Measurements from ENCODE around the gene EBPL.
"Not testable (repeated sequence)": the region's sequence is repeated elsewhere in the genome, so short reads cannot be mapped to it uniquely, and the experiment has no call there.

EBPL gene

DNA sequence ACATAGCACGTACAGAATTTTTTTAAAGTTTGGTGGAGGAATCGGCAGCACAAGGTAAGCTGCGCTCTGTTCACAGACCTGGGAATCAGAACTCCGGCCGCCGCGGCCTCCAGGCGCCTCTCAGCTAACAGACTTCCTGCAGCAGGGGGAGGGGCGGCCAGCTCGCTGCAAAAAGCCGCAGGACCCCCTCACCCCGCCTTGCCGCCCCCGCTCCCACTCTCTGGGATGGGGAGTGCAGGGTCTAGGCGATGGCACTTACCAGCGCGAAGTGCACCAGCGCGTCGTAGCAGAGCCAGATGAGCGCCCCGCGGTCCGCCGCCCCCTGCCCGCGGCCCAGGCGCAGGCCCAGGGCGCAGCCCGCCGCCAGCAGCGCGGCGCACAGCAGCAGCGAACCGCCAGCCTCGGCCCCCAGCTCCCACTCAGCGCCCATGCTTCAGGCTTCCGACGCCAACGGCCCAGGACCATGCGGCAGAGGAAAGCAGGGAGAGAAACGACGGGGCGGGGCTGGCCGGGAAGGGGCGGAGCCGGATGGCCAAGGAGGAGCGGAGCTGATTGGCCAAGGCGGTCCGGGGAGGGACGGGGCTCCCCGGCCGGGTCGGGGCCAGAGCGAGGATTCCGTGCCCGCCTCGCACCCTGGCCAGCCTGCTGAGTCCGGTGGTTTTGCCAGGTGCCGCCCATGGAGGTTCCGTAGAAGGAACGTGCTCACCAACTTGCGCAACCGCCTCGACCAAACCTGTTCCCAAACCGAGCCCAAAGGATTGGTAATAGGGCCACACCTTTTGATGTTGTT is at the start of gene EBPL:
TSS of gene EBPL (minus strand) at position 492 of the 790 bp plus-strand sequence. CDS start at position 430, 62 bp downstream.
- DNase-seq (ENCODE audit: low read depth in 2 of 2), result peak; percentile 80 to 96

DNA sequence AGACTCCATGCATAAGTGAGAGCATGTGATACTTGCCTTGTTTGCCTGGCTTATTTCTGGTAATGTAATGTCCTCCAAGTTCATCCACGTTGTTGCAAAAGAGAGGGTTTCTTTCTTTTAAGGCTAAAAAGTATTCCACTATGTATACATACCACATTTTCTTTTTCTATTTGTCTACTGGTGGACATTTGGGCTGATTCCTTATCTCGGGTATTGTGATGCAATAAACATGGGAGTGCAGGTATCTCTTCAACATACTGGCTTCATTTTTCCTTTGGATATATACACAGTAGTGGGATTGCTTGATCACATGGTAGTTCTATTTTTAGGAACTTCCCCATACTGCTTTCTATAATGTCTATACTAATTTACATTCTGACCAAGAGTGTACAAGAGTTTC is 49.6 kb upstream of the EBPL start:
- DNase-seq (ENCODE audit: low read depth in 2 of 2), result no peak

DNA sequence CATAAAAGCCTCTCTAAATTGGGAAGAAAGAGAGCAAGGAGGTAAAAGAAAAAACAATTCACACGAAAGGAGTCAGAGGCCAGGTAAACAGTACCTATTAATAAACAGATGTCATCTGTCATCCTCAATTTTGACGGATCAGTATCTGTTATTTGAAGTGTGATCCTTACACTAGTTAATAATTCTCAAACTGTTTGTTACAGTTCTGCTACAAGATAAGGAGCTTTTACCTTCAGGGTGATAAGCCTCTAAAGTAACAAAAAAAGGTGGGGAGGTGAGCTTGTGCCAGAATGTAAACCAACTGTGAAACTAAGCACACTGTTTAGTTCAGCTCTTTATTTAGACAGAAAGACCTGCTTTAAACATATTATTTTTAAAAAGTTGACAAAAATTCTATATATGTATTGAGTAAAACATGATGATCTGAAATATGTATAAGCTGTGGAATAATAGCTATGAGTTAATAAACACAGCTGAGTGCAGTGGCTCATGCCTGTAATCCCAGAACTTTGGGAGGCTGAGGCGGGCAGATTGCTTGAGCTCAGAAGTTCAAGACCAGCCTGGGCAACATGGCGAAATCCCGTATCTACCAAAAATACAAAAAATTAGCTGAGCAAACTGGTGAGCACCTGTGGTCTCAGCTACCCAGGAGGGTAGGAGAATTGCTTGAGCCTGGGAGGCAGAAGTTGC is 48.4 kb upstream of the EBPL start:
- no peak for DNase-seq (ENCODE audit: low read depth in 2 of 2)

DNA sequence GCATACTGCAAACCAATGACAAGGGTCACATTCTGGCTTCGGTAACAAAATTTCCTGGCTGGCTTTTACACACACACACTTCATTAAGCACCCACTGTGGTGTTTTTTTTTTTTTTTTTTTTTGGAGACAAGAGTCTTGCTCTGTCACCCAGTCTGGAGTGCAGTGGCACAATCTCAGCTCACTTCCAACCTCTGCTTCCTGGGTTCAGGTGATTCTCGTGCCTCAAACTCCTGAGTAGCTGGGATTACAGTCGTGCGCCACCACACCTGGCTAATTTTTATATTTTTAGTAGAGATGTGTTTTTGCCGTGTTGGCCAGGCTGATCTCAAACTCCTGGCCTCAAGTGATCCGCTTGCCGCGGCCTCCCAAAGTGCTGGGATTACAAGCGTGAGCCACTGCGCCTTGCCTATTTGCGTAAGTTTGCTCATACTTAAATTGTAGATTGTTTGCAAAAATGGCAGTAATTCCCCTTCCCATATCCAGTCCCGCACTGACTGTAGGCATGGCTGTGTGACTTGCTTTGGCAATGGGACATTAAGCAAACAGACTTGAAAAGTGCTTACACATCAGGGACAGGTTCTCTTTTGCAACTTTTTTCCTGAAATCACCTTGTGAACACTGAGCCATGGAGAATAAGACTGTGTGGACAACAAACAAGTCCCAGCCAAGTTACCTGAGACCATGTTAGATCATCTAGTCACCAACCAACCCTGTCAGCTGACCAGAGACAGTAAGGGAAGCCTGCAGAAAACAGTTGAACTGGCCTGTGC is 42.1 kb upstream of the EBPL start:
- DNase-seq (ENCODE audit: low read depth in 2 of 2), result no peak

DNA sequence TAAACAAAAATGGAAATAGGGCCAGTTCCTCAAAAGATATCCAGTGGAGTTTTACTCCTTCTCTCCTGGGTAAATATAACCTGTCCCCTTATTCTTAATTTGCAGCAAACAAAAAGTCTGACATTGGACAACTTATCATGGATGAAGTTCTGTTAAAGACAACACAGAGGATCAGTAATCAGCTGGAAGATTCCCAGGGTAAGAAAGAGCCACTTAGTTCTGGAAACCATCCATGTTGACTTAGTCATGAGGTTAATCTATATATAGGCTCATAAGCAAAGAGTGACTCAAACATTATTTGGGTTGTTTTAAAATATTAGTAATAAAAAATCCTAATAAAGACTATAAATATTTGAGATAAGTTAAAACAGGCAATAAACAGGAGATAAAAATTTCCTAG is 40.5 kb upstream of the EBPL start:
- no peak for DNase-seq (ENCODE audit: low read depth in 2 of 2)

DNA sequence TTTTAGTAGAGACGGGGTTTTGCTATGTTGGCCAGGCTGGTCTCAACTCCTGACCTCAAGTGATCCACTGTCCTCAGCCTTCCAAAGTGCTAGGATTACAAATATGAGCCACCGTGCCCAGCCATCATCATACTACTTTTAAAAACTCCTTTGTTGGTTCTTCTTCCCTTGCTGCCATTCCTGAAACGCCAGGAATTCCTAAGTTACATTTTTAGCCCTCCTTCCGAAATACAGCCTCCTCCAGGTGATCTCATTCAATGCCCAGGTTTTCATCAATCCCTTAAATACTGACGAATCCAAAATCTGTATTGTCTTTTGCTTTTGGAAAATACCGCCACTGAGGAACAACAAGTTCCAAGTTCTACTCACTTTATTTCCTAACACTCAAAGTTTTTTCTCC is 25.3 kb upstream of the EBPL start:
- no peak for DNase-seq (ENCODE audit: low read depth in 2 of 2)

DNA sequence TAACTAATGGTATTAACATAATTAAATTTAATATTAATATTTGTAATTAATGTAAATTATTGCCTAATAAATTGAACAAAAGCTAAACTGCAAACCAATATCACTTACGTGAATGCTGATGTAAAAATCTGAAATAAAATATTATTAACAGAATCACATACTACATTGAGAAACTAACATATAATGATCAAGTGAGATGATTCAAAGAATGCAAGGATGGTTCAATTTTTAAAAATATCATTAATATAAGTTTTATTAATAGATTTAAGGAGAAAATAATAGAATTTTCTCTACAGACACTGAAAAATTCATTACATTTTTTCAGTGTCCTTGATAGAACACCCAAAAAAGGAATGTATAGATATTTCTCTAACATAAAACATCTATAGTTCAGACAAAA is 23.5 kb upstream of the EBPL start:
- no peak for DNase-seq (ENCODE audit: low read depth in 2 of 2)

DNA sequence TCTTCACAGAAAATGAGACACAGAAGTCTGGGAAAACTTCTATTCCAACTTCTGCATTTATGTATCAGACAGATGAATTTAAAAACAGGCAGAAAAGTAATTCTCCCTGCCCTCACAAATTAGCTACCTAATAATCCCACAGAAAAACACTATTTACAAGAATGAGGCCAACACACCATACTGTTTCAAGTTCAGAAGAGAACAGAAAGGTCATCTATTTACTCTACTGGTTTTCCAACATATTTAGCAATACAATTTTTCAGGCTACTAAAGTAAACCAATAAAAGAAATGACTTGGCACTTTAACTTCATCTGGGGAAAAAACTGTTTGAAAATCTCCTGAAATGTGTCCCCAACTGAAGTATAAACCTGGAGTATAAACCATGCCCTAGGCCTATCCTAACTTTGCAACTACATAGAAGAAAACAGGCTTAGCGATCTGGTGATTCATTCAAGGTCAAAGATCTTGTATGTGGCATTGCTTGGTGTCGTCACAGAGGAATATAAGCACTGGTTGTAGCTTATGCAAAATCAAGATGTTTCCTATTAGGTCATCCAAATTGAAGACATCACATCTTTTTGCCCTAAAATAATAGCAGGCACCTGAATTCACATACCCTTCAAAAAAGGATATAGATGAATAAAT is 20.1 kb upstream of the EBPL start:
- DNase-seq (ENCODE audit: low read depth in 2 of 2), result no peak

DNA sequence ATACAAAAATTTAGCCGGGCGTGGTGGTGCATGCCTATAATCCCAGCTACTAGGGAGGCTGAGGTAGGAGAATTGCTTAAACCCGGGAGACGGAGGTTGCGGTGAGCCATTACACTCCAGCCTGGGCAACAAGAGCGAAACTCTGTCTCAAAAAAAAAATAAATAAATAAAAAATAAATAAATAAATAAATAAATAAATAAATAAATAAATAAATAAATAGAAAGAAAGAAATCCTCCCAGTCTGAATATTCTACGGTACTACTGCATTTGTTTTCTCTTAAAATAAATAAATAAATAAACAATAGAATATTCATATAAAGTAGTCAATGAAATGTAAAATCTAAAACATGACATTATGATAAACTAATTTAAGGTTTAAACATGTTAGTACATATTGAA is 13.0 kb upstream of the EBPL start:
- not testable (repeated sequence) for DNase-seq (ENCODE audit: low read depth in 2 of 2)

DNA sequence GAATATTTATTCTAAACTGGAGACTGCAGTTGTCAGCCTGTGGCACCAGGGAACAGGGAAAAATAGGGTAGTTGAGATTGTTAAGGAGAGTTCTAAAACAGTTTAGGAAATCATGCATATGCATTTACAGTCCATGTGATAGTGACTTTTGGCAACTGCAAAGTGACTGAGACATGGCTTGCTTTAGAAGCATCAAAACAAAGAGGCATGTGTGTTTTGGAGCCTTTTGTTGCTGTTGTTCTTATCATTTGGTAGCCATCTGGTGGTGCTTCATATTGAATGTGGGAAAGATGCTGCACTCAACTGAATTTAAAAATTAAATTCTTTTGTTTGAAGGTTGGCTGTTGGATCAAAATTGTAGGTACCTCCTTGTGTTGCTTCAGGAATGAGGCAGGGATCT is 10.2 kb upstream of the EBPL start:
- DNase-seq (ENCODE audit: low read depth in 2 of 2), result no peak

DNA sequence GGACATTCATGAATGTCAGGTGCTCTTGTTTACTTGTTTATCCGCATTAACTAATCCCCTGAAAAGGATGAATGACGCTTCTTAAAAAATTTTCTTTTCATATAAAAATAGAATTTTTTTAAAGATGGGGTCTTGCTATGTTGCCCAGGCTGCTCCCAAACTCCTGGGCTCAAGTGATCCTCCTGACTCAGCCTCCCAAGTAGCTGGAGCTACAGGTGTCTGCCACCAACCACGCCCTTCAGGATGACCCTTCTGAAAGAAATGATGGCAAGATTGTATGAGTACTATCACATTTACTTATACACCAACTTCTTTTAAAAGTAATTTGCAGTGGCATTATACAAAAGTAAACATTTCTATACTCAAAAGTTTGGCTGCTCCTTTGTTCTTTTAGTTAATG is 6.2 kb upstream of the EBPL start:
- DNase-seq (ENCODE audit: low read depth in 2 of 2), result no peak

DNA sequence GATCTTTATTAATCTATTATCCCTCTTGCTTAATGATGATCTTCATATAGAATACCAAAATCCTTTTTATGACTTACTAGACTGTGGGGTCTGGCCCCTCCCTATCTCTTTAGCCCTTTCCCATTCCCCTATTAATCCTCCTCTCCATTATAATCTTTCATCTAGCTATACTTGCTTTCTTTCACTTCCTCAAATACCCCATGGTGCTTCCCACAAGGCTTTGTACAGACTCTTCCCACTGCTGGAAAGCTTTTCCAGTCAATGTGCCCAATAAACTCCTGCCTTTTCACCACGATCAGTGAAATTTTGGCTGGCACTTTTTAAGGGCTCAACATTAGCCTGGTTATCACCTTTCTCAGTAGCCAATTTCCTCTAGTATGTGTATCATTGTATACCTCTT is 3.2 kb upstream of the EBPL start:
- no peak for DNase-seq (ENCODE audit: low read depth in 2 of 2)

DNA sequence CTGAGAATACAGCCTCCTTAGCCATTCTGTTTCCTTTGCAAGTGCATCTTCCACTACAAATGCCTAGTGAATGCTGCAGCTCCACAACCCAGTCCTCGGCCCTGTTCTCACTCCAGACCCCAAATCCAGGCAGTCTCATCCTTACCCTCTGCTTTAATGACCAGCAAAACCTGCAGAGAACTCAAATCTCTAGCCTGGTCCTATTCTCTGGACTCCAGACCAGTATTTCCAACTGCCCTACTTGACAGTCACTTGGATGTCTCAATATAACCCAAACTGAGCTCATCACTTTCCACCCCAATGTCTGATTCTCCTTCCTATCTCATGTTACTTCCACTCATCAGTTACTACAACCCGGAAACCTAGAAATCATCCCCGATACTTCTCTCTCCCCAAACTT is 2.6 kb upstream of the EBPL start:
- no peak for DNase-seq (ENCODE audit: low read depth in 2 of 2)

DNA sequence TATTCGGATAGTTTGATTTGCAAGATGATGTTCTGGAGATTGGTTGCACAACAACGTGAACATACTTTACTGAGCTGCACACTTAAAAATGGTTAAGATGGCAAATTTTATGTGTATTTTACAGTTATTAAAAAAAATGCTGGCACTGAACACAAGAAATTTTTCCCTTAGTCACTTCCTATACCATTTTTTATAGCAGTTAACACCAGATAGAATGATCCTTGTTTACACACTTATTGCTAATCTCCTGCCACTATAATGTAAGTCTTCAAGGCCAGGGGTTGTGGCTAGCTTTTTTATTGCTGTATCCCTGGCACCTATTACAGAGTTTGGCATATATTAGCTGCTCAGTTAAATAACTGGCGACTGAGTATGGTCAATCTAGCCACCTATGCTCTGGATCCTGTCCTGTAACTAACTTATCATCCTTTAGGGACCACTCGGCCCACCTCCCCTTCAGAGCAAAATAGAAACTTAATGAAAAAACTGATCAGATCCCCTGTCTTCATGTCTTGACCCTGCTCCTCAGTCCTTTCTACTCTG is 2.0 kb upstream of the EBPL start:
- DNase-seq (ENCODE audit: low read depth in 2 of 2), result no peak

DNA sequence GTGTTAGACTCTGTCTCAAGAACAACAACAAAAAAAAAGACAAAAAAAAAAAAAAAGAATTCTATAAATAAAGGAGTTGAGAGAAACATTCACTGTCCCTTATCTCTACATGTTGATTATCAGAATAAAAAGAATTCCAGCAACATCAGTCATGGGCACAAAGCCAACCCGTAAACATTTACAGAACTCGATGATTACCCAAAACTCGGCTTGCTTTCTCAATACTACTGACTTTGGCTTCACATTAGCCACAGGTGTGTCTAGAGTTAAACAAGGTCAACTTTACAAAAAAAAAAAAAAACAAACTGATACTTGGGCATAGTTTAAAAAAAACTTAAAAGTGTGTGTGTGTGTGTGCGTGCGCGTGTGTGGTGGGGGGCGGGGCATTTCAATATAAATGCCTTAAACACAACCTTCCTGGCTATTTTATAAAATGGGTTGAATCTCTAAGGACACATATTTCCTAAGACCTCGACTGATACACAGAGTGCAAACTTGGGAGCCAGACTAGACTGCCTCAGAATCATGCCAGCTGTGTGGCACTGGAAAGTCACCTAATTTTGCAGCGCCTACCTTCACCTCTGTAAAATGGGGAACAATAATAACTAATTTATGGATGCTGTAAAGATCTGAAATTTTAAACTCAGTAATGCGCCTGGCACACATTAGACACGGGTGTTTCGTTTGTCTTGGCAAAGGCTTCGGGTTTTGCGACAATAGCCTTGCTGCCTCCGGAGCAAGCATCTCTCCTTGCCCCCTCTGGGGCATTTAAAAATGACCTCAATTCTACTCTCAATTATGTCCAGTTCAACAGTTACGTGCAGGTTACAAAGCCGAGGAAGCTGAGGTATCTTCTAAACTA is 922 bp downstream of the EBPL start:
- no peak for DNase-seq (ENCODE audit: low read depth in 2 of 2)

DNA sequence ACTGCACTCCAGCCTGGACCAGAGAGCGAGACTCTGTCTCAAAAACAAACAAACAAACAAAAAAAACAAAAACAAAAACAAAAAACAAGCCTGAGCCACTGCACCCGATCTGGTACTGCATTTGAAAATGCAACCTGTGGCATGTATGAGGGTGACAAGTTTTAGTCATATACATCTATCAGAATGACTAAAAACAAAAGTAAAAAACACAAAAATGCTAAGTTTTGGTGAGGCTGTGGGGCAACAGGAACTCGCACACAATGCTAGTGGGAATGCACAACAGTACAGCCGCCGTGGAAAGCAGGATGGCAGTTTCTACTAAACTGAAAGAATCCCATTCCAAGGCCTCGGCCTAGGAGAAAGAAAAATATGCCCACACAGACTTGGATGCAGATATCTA is 7.8 kb downstream of the EBPL start:
- DNase-seq (ENCODE audit: low read depth in 2 of 2), result no peak

DNA sequence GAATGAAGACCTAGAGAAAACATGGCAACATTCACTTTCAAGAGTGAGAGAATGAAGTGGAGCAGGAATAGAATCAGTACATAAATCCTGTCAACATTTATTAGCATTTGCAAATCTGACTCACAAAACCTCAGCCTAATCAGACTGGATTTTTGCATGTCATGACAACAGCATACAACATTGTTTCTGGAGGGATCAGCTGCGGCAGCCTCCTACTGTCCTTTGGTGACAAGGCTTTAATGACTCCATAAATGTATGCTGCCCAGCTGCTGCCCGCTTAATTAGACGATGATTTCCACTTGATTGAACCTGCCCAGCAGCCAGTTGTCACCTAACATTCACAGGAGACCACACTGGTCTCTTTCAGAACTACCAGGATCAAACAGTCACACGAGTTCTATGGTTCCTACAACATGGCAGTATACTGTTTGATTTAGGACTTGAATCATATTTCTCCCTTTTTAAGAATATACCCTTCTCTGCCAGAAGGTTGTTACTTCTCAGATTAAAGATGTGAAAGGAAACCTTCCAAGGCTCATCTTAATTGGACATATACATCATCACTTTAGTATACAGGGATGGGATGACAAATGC is 9.3 kb downstream of the EBPL start:
- DNase-seq (ENCODE audit: low read depth in 2 of 2), result no peak

DNA sequence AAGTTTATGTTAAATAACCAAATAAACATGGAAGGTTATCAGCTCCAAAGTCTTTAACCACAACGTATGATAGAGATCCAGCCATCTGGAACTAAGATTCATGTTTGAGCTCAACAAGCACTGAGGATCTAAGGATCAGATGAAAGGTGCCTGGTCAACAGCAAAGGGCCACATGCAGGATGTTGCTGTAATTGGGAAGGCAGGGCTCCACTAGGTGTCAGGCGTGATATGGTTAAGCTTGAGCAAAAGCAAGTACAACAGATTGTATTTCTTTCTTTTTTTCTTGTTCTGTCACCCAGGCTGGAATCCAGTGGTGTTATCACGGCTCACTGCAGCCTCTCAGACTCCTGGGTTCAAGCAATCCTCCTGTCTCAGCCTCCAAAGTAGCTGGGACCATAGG is 12.0 kb downstream of the EBPL start:
- no peak for DNase-seq (ENCODE audit: low read depth in 2 of 2)

DNA sequence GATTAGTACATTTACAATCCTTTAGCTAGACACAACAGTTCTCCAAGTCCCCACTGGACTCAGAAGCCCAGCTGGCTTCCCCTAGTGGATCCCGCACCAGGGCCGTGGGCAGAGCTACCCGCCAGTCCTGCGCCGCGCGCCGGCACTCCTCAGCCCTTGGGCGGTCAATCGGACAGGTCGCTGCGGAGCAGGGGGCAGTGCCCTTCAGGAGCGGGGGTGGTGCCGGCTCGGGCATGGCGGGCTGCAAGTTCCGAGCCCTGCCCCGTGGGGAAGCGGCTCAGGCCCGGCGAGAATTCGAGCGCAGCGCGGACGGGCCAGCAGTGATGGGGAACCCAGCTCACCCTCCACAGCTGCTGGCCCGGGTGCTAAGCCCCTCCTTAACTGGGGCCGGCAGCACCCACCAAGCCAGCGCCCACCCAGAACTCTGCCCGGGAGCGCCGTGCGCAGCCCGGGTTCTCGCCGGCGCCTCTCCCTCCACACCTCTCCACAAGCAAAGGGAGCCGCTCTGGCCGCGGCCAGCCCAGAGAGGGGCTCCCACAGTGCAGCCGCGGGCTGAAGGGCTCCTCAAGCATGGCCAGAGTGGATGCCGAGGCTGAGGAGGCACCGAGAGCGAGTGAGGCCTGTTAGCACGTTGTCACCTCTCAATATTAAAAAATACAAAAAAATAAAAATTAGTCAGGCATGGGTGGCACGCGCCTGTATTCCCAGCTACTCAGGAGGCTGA is 12.9 kb downstream of the EBPL start:
- DNase-seq (ENCODE audit: low read depth in 2 of 2), result no peak
